ENCODE measurements around the gene LRFN4.

Gene LRFN4

GRCh38 chr11:66858186-66858938 is 1.5 kb downstream of the LRFN4 start:
- no peak for DNase-seq (ENCODE audit: low read depth in 2 of 2)

DNA sequence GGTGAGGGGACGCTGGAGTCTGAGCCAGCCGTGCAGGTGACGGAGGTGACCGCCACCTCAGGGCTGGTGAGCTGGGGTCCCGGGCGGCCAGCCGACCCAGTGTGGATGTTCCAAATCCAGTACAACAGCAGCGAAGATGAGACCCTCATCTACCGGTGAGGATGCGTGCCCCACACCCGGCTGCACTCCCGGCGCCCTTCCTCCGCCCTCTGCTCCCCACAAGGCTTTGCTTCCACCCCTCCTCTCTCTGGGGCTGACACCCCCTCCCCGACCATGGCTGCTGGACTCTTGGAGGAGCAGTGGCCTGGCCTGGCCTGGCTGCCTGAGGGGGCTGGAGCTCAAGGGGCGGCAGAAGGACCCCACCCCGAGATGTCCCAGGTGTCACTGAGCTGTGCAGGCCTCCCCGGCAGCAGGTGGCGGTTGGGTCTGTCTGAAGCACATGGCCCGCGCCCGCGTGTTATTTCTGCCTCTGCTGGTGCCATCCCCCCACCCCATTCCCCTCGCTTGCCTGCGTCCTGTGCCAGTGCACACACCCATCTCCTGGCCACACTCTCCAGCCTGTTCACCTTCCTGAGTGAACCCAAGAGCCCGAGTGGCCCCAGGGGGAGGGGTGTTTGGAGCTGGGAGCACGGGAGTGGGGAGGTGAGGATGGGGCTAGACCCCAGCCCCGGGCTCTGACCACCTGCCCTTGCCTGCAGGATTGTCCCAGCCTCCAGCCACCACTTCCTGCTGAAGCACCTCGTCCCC is 2.2 kb downstream of the LRFN4 start:
- DNase-seq (ENCODE audit: low read depth in 2 of 2) = no peak

DNA sequence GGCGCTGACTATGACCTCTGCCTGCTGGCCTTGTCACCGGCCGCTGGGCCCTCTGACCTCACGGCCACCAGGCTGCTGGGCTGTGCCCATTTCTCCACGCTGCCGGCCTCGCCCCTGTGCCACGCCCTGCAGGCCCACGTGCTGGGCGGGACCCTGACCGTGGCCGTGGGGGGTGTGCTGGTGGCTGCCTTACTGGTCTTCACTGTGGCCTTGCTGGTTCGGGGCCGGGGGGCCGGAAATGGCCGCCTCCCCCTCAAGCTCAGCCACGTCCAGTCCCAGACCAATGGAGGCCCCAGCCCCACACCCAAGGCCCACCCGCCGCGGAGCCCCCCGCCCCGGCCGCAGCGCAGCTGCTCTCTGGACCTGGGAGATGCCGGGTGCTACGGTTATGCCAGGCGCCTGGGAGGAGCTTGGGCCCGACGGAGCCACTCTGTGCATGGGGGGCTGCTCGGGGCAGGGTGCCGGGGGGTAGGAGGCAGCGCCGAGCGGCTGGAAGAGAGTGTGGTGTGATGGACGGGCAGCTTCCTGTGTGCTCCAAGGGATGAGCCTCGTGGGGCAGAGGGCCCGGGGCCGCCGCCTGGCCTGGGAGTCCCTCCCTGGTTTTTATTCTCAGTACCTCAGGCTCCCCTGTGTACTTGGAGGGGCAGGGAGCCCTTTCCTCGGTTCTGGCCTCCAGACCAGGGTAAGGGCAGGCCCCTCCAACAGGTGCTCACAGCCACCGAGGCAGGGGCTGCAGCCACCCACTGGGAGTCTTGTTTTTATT is 3.0 kb downstream of the LRFN4 start:
- DNase-seq (ENCODE audit: low read depth in 2 of 2) = no peak

- DNase-seq (ENCODE audit: low read depth in 2 of 2) = no peak
Measured at GRCh38 chr11:66860449-66860831, 3.6 kb downstream of the LRFN4 start.

GRCh38 chr11:66861038-66861773 is 4.3 kb downstream of the LRFN4 start:
- no peak for DNase-seq (ENCODE audit: low read depth in 2 of 2)

DNA sequence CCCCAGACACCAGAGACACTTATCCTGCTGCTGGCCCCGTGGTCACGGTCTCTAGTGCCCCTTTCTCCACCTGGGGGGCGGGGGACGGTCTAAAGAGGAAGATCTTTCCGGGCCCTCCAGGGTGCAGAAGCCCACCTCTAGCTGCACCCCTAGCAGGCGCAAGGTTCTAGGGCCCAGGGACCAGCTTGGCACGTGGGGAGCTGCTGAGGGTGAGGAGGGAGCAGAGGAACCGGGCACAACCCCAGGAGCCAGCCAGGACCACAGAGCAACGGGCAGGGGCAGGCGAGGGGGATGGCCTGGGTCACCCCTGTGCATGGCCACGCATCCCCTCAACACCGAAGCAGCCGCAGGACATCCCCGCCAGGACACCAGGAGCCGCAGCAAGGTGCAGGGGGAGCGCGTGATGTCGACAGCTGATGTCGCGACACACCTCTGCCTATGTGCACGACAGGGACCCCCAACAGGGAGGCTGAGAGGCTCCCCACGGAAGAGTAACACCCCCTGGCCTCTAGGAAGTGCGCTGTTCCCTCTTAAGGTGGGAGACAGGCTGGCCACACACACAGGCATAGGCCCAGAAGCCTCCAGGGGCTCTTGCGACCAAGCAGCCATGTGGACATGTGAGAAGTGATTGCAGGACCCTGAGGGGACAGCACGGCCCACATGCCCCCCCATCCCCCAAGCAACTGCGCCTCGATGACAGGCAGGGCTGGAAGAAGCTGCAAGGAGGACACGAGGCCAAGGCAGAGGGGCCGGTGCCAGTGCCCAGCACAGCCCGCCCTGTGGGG is 5.1 kb downstream of the LRFN4 start:
- no peak for DNase-seq (ENCODE audit: low read depth in 2 of 2)

DNA sequence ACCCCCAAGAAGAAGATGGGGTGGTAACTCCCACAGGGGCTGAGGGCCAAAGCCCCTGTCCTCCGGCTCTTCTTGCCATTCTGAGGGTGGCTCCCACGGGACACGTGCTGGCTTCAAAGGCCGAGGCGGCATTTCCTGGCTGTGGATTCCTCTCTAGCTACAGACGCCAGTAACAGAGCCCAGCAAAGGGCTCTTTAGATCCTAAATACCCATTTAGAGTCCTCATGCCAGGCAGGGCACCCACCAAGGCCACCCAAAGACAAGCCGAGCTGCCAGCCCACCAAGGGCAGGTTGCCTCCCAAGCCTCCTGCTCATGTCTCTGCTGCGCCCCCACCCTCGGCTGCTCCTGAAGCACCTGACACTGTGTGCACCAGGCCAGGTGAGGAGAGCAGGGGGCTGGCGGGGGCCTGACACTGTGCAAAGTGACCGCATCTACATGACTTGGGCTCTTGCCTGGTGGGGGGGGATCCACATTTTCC is 5.7 kb downstream of the LRFN4 start:
- no peak for DNase-seq (ENCODE audit: low read depth in 2 of 2)

DNA sequence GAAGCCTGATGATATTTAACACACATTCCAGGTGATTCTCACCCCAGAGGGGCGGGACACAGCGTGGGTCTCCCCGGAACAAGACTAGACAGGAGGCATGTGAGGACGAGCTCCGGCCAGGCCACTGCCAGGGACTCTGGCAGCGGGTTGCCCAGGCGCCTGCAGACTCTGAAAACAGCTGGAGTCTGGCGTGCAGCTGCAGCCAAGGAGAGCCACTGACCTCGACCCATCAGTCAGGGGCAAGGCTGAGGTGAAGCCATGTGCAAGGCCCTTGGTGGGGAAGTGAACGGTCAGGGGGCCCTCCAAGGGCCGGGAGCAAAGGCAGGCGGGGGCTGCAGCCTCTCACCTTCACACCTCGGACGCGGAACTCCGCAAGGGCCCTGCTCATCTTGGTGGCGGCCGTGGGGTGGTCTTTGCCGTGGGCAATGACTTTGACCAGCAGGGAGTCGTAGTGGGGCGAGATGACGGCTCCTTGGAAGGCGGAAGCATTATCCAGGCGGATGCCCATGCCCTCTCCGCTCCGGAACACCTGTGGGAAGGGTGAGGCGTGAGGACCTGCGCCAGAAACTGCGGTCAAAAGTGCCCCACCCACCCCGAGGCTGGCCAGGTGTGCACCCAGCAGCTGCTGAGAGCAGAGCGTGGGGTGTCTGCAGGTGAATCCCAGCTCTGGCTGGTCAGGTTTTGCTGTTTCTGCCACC is 6.7 kb downstream of the LRFN4 start:
- no peak for DNase-seq (ENCODE audit: low read depth in 2 of 2)

DNA sequence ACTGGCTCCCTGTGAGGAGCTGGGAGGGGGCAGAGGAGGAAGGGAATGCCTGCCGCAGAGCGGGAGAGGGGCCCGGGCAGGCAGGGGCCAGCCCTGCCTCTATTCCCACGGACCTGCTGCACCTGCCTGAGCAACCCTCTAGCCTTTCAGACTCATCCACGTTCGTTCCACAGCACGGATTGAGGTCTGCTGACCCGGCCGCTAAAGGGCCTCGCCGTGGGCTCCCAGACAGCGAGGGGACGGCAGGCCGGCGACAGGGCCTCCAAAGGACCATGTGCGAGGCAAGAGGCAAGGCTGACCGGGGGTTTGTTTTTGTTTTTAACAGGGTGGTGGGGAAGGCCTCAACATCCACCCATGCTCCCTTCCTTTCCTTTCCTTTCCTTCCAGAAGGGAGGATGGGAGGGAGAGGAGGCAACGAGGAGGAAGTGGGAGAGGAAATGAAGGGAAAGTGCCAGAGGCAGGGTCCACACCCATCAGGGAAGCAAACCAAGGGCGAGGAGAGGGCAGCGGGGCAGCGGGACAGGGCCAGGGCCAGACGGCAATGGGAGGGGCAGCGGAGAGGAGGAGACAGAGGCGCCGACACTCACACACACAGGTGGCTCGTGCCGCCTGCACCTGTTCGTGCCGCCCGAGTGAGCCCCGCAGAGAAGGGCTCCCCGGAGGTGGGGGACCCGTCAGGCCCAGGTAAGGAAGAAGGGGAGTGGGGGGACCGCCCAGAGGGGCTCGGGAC is 7.5 kb downstream of the LRFN4 start:
- DNase-seq (ENCODE audit: low read depth in 2 of 2) = no peak

GRCh38 chr11:66864924-66865697 is 8.2 kb downstream of the LRFN4 start:
- no peak for DNase-seq (ENCODE audit: low read depth in 2 of 2)

DNA sequence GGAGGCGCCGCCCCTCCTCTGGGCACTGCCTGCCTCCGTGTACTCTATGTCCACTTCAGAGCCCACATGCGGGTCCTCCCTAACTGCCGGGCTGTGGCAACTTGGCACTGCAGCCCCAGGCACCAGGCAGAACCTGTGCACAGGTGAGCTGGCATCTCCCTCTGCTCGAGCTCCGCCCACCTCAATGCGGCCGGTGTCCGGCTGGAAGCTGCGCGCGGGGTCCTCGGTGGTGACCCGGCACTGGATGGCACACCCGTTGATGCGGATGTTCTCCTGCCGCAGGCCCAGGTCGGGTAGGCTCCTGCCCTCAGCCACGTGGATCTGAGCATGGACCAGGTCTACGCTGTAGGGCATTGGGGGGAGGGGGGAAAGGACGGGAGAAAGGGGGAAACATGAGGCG is 9.1 kb downstream of the LRFN4 start:
- no peak for DNase-seq (ENCODE audit: low read depth in 2 of 2)

DNA sequence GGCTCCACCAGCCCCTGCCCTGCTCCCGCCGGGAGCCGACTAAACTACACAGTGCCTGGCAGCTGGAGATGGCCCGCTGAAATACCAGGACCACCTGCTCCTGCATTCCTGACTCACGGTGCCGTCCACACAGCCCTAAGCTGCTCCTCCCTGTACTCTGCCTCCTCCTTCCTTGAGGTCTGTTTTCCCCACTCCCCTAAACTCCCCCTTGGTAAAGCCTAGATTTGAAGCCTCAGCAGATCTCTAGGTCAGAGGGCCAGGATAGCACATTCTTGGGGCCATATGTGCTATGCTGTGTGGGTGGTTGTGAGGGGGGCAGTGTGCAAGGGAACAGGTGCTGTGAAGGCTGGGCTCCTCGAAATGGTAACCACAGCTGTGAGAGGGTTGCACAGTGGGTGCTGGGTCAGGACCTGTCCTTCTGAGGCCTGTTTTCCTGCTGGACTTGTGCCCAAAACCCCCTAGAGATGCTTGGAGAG is 9.7 kb downstream of the LRFN4 start:
- no peak for DNase-seq (ENCODE audit: low read depth in 2 of 2)

DNA sequence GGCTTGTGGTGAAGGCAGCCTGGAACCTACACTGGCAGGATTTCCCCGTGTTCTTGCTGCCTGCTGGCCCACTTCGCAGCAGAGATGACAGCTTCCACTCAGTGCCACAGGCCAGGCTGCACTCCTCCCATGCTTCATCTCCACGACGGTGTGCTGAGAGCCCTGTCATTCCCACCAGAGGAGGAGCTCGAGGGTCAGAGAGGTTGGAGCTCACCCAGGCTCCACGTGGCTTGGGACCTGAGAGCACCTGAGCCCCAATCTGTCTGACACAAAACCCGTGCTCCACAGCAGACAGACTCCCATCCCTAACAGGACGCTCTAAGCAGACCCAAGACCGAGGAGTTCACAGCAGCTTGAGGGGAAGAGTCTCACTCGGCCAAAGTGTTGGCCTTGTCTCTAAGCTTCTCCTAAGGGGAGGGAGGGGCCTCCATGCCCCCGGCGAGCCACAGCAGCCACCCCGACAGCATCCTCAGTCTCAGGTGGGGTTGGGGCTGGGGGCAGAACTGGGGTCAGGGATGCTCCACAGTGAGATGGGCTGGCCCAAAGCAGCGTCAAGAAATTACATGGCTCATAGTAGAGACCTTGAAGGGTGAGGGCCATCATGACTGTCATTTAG is 10.7 kb downstream of the LRFN4 start:
- DNase-seq (ENCODE audit: low read depth in 2 of 2) = no peak

- no peak for DNase-seq (ENCODE audit: low read depth in 2 of 2)
Measured at GRCh38 chr11:66868082-66868725, 11.3 kb downstream of the LRFN4 start.

DNA sequence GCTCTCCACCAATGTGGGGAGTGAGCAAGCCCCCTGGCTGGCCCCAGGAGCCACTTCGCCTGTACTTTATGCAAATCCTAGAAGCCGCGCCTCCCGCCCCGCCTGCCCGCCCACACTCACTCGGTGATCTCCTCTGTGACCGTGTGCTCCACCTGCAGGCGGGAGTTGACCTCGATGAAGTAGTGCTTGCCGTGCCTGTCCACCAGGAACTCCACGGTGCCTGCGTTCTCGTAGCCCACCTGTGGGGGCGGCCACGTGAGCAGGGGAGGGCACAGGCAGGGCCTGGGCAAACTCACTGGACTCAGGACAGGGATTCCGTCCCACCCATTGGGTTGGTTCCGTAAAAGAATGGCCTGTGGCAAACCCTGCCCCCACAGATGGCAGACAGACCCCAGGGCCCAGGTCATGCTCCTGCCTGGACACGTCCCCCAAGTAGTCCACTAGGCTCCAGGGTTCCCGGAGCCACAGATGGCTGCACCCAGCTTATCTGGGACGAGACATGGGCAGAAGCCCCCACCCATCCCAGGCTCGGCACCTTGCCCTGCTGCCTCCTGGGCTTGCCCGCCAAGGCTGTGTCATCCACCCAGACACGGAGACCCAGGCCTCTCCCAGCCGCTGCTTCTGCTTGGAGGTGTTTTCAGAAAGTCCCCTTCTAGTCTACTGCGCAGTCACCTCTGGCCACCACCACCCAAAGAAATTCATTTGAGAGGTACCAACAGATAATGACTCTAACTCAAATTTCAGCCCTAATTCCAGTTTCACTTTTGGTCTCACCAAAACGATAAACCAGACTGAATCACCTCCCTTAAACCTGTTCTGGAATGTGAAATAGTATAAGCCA is 12.1 kb downstream of the LRFN4 start:
- DNase-seq (ENCODE audit: low read depth in 2 of 2) = peak; percentile 71 to 74

- no peak for DNase-seq (ENCODE audit: low read depth in 2 of 2)
Measured at GRCh38 chr11:66869567-66869870, 12.7 kb downstream of the LRFN4 start.

DNA sequence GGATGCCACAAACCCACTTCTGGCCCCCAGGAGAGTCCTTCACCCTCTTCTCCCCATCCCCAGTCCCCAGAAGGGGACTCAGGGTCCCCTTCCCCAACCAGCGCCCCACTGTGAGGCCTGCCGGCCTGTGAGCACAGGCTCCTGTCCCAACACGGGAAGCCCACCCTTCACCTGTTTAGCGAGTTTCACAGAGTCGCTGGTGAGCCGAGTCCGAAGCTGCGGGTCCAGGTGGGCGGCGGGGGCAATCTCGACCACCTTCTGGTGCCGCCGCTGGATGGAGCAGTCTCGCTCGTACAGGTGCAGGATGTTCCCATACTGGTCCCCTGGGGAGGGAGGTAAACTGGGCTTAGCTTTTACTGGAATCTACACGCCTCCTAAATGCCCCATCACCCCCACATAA is 13.3 kb downstream of the LRFN4 start:
- no peak for DNase-seq (ENCODE audit: low read depth in 2 of 2)
